Common myeloid progenitor, CD34-positive (primary cell): Measurements from ENCODE around the gene ARHGAP15.

Experiments
- CTCF ChIA-PET: fragments of 350-600 bp; sonication (Branson Sonifier 250); formaldehyde crosslinking; loops from one replicate; lab custom pipeline; 2021; ENCODE audit warnings: antibody characterized with exemption; lab: Charles Lee
- POLR2A ChIA-PET: fragments of 350-600 bp; sonication (Branson Sonifier 250); formaldehyde crosslinking; loops from one replicate; lab custom pipeline; 2021; ENCODE audit warnings: antibody characterized with exemption; lab: Charles Lee
- DNase-seq, 3 donors: peaks; one replicate each; pipeline versions ENCODE4 v3.0.0 to v3.0.0-alpha.2; 2013
- H3K27ac ChIP-seq, 2 experiments: 1 replicate in 1 of 2; 2 replicates in 1 of 2; pipeline ENCODE4 v1.7.0; 2013; ENCODE audit warnings: inconsistent platforms in 2 of 2, low read length in 2 of 2, mild to moderate bottlenecking in 2 of 2, low read depth in 1 of 2, moderate library complexity in 1 of 2; ENCODE audit not compliant: severe bottlenecking in 2 of 2, insufficient read depth in 1 of 2, poor library complexity in 1 of 2
- H3K27me3 ChIP-seq, 5 experiments: replicated peaks in 2 of 5; 1 replicate in 3 of 5; 2 replicates in 2 of 5; pipeline versions ENCODE4 v1.6.1 to v1.7.0; 2013; ENCODE audit warnings: low read length in 4 of 5, mild to moderate bottlenecking in 2 of 5, moderate library complexity in 2 of 5, inconsistent platforms in 1 of 5; ENCODE audit not compliant: insufficient read depth in 5 of 5, control insufficient read depth in 4 of 5
- H3K36me3 ChIP-seq, 4 experiments: 1 replicate in 2 of 4; 2 replicates in 2 of 4; pipeline versions ENCODE4 v1.6.1 to v1.7.0; 2013; ENCODE audit warnings: low read length in 3 of 4, control low read depth in 1 of 4, mild to moderate bottlenecking in 1 of 4; ENCODE audit not compliant: control insufficient read depth in 4 of 4, insufficient read depth in 4 of 4
- H3K4me1 ChIP-seq, 4 experiments: 1 replicate in 3 of 4; 2 replicates in 1 of 4; pipeline versions ENCODE4 v1.6.1 to v1.7.1; 2013; ENCODE audit warnings: low read length in 3 of 4, mild to moderate bottlenecking in 3 of 4, control low read depth in 1 of 4, inconsistent platforms in 1 of 4, moderate library complexity in 1 of 4; ENCODE audit not compliant: control insufficient read depth in 4 of 4, insufficient read depth in 4 of 4; ENCODE audit errors: control extremely low read depth in 1 of 4
- H3K4me3 ChIP-seq, 7 experiments: 1 replicate in 4 of 7; 2 replicates in 3 of 7; pipeline versions ENCODE4 v1.5.1 to v1.7.0; 2013; ENCODE audit warnings: mild to moderate bottlenecking in 7 of 7, low read length in 6 of 7, moderate library complexity in 6 of 7, inconsistent platforms in 2 of 7, low read depth in 2 of 7, control low read depth in 1 of 7; ENCODE audit not compliant: insufficient read depth in 4 of 7, control insufficient read depth in 1 of 7; ENCODE audit errors: extremely low read depth in 1 of 7
- H3K9me3 ChIP-seq, 5 experiments: 1 replicate in 4 of 5; 2 replicates in 1 of 5; pipeline versions ENCODE4 v1.6.1 to v1.7.1; 2013; ENCODE audit warnings: low read length in 4 of 5, mild to moderate bottlenecking in 2 of 5, inconsistent platforms in 1 of 5, low read depth in 1 of 5, moderate library complexity in 1 of 5; ENCODE audit not compliant: control insufficient read depth in 4 of 5, insufficient read depth in 2 of 5; ENCODE audit errors: control extremely low read depth in 1 of 5
- WGBS: methylation state at CpG from one replicate; pipeline ENCODE4 v1.1.5; 2013; ENCODE audit not compliant: insufficient coverage; 5-methylcytosine and 5-hydroxymethylcytosine counted together

The ARHGAP15 gene

DNA sequence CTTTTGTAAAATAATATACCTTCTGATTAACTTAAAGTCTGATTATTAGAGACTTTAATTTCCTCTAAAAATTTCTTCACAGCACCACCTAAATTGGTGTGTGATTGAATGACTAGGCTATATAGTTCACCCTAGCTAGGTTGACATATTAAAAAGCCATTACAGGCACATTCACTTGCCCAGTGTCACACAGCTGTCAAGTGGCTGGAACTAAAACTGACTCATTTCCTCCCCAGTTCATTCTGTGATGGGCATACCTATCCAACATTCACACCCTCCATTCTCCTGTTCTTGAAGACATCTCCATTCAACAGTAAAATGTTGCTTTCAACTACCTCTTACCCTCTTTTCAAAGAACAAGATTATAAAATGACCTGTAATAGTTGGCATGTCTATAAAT, 334.5 kb downstream of the ARHGAP15 start:
- Histone ChIP-seq H3K4me3 (no peak overlapping the region), H3K4me1 (no peaks in the 10 kb centered on the region), H3K27me3 (no peaks in the 10 kb centered on the region), H3K9me3 (no peaks in the 10 kb centered on the region), H3K36me3 (peaks cover 0 to 11% (median 3%) of the 10 kb centered on the region in 4 experiments), H3K27ac (no peak overlapping the region)
- POLR2A ChIA-PET: no interaction called here
- CTCF ChIA-PET: interaction anchor here (1.8 kb wide), 1 partner anchor 13 kb away, joined by 4 read pairs; no protein-coding TSS in a partner anchor
- DNase-seq: no peak

DNA sequence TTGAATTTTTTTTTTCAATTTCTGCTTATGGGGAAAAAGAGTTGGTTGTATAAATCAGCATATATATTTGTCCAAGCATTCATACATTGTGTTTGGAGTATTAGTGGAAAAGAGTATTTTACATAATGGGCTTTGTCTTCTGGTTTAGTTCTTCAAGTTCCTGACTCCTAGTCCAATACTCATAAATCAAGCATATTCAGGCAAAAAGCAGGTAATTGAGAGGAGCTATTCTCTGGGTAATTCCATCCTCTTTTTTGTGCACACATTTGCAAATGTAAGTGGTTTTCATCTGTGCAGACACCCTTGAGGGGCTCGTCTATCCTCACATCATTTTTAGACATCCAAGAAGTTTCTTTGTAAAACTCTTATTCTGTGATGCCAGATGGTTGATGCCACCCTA, 337.2 kb downstream of the ARHGAP15 start:
- no peak for DNase-seq
- no peak overlapping the region for H3K4me3 ChIP-seq
- no peak overlapping the region for H3K27ac ChIP-seq
- POLR2A ChIA-PET: interaction anchor here (0.6 kb wide), 1 partner anchor 115 kb away, joined by 4 read pairs; no protein-coding TSS in a partner anchor
- WGBS: 100% methylated on average over 1 of the region's 1 CpG
- CTCF ChIA-PET: no interaction called here
- peaks cover 0 to 7% (median 3%) of the 10 kb centered on the region in 4 experiments for H3K36me3 ChIP-seq
- H3K4me1 ChIP-seq: no peaks in the 10 kb centered on the region
- no peaks in the 10 kb centered on the region for H3K27me3 ChIP-seq
- no peaks in the 10 kb centered on the region for H3K9me3 ChIP-seq

DNA sequence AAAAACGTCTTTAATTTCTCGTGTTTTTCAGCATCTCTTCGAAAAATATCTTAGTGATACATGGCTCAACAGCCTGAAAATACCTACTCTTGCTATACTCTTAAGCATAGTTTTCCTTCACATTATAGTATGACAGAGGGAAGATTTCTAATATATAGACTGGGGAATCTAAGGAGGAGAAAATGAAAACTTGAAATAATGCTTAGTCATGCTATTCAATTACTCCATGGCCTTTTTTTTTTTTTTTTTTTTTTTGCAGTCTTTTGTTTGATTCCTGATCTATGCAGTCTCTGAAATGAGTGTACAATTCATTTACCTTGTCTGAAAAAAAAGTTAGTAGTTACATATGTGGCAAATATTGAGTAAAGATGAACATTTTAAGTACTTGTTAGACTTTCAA, 337.8 kb downstream of the ARHGAP15 start:
- Histone ChIP-seq H3K4me3 (no peak overlapping the region), H3K9me3 (no peaks in the 10 kb centered on the region), H3K27ac (no peak overlapping the region), H3K4me1 (no peaks in the 10 kb centered on the region), H3K36me3 (peaks cover 2 to 13% (median 5%) of the 10 kb centered on the region in 4 experiments), H3K27me3 (no peaks in the 10 kb centered on the region)
- no peak for DNase-seq
- CTCF ChIA-PET: no interaction called here
- POLR2A ChIA-PET: no interaction called here
- 80% methylated on average over 1 of the region's 3 CpGs for WGBS

DNA sequence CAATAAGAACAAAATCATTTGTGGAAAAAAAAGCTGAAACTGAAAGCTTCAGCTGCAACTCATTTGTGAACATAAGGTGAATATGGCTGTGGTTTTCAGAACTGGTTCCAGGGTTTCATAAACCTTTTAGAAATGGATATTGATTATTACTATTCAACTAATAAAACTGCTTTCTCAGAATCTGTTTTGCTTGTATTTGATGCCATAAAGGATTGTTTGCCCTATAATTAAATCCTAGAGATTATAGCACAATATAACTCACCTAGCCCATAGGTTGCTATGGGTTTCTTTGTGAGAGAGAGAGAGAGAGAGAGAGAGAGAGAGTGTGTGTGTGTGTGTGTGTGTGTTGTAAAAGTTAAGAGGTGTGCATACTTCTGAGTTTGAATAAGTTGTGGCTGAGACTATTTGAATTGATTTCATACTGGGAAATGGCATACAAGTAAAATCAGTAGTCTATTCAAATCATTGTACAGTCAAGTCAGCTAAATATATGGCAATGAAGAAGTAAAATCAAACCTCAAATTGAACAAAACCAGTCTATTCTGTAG, 339.2 kb downstream of the ARHGAP15 start:
- CTCF ChIA-PET: no interaction called here
- POLR2A ChIA-PET: no interaction called here

DNA sequence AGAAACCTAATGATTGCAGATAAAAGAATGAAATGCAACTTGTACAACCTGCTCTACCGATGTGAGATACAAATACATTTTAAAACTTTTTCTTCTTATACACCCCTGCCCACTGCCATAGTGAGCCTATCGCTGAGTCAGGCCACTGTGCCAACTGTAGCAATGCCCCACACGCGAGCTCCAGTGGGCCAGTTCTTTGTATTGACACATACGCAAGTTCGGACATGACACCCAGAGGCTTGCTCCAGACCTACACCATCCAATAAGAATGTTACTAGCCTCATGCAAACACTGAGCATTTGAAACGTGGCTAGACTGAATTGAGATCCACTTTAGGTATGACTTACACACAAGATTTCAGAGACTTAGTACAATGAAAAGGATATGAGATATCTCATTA, 340.1 kb downstream of the ARHGAP15 start:
- Histone ChIP-seq H3K36me3 (peaks cover 3 to 16% (median 5%) of the 10 kb centered on the region in 4 experiments), H3K4me3 (no peak overlapping the region), H3K4me1 (no peaks in the 10 kb centered on the region), H3K27me3 (no peaks in the 10 kb centered on the region), H3K27ac (no peak overlapping the region), H3K9me3 (no peaks in the 10 kb centered on the region)
- CTCF ChIA-PET: interaction anchor here (0.6 kb wide), 1 partner anchor 17 kb away, joined by 3 read pairs; no protein-coding TSS in a partner anchor
- no peak for DNase-seq
- POLR2A ChIA-PET: no interaction called here
- whole genome bisulfite sequencing: 97% methylated on average over 6 of the region's 7 CpGs

More for the DNA sequence above, 339.2 kb downstream of the ARHGAP15 start:
- no peaks in the 10 kb centered on the region for H3K4me1 ChIP-seq
- H3K4me3 ChIP-seq: no peak overlapping the region
- no peaks in the 10 kb centered on the region for H3K9me3 ChIP-seq
- H3K27me3 ChIP-seq: no peaks in the 10 kb centered on the region
- no peak overlapping the region for H3K27ac ChIP-seq
- H3K36me3 ChIP-seq: peaks cover 2 to 13% (median 3%) of the 10 kb centered on the region in 4 experiments
- DNase-seq: no peak

DNA sequence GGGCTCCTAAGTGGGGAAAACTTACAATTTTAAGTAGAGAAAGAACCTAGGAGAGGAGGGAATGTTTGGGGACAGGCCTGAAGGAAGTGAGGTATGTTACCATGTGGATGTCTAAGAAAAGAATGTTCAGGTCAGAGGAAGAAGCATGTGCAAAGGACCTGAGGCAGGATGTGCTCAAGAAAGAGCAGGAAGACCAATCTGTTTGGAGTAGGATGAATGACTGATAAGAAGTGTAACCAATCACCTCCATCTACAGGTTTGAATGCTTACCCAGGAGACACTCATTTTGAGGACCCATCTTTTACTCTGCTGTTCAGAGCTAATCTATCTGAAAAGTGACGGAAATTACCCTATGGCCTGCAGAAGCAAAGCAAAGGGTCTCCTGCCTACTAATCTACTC, 342.3 kb downstream of the ARHGAP15 start:
- Histone ChIP-seq H3K4me3 (no peak overlapping the region), H3K4me1 (no peaks in the 10 kb centered on the region), H3K27ac (no peak overlapping the region), H3K27me3 (no peaks in the 10 kb centered on the region), H3K9me3 (no peaks in the 10 kb centered on the region), H3K36me3 (peaks cover 6 to 14% (median 9%) of the 10 kb centered on the region in 4 experiments)
- CTCF ChIA-PET: interaction anchor here (0.8 to 1.6 kb wide), 3 partner anchors 9 to 15 kb away, joined by 3 to 5 read pairs (median 3); no protein-coding TSS in a partner anchor
- DNase-seq: no peak
- 100% methylated on average over 1 of the region's 1 CpG for WGBS
- POLR2A ChIA-PET: no interaction called here

DNA sequence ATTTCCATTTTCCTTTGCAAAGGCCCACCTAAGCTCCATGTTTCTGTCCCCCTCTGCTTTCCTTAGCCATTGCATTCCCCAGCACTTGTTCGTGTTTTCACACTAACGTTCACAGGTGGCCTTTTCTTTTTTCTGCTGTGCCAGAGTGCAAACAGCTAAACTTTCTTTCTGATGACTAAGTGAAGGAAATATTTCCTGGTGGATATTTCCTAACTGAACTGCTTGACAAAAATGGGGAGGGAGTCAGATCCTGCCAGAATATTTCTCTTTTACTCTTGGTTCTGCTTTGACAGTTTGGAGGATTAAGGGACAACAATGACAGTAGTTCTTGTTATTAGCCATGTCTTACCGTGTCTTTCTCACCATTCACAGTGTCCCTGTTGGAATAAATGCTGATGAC, 344.0 kb downstream of the ARHGAP15 start:
- Histone ChIP-seq H3K27me3 (no peaks in the 10 kb centered on the region), H3K36me3 (peaks cover 6 to 12% (median 9%) of the 10 kb centered on the region in 4 experiments), H3K4me1 (peaks cover 0 to 2% (median 0%) of the 10 kb centered on the region in 4 experiments), H3K4me3 (no peak overlapping the region), H3K9me3 (no peaks in the 10 kb centered on the region), H3K27ac (no peak overlapping the region)
- no peak for DNase-seq
- ChIA-PET CTCF (no interaction called here), POLR2A (no interaction called here)
- 100% methylated on average over 3 of the region's 3 CpGs for WGBS
